ENCODE data around the gene ARFRP1. TPM values are rescaled to one million over a fixed set of nuclear protein-coding genes. Genes with fewer than 3 reads are reported as not detected.

Gene ARFRP1
- total and polyA plus RNA-seq, 2 of the 13 experiments (the other 11 are each of a cell fraction or from before 2014, with no cell fraction given), result 32.0 to 51.1 TPM

GRCh38 chr20:63700199-63701050, 7.4 kb downstream of the ARFRP1 start (continued):
- no peak for TF ChIP-seq MAZ (IDR thresholded peaks at IDR 0.05; ENCODE audit: borderline replicate concordance, low read depth, low read length)
- 0 out of 2 replicates have a peak, but pooled peaks have one; percentile 23 for TF ChIP-seq MAZ (CRISPR knock-in tag; IDR thresholded peaks at IDR 0.05; ENCODE audit: low read depth)
- TF ChIP-seq ZNF326 (CRISPR knock-in tag; IDR thresholded peaks at IDR 0.05; ENCODE audit: borderline replicate concordance), result peak; percentile 38; the same call in 1 of the 2 replicates

- H3K27ac ChIP-seq (ENCODE audit: extremely low read length, insufficient read depth, low read length), result no peak overlapping the region
- no peaks in the 10 kb centered on the region for H3K27me3 ChIP-seq (ENCODE audit: control insufficient read depth in 1 of 2, insufficient read depth in 2 of 2, low read length in 2 of 2)
- peaks cover 21% of the 10 kb centered on the region for H3K4me1 ChIP-seq (ENCODE audit: insufficient read depth, low read length)
- H3K4me3 ChIP-seq (replicated peaks in 1 of 3; ENCODE audit: insufficient read depth in 1 of 3, low read depth in 2 of 3, low read length in 3 of 3), result no peak overlapping the region
- H3K9me3 ChIP-seq (ENCODE audit: low read length), result no peaks in the 10 kb centered on the region
- intact Hi-C loops (cut with micrococcal nuclease; ENCODE audit: unreplicated experiment) (no loop called here), in situ Hi-C loops (cut with HindIII; ENCODE audit: extremely low pct_ligation_motif_present, low pct_unique_long_range_greater_than_20kb) (loop anchor here (10.0 kb wide), 1 partner anchor 85 kb away; no protein-coding TSS in a partner anchor)
- ATAC-seq (no peak), FAIRE-seq (no peak), DNase-seq (ENCODE audit: low spot score) (no peak)
- no peak overlapping the region for H3K4me2 ChIP-seq (ENCODE audit: low read depth, low read length)
- no peaks in the 10 kb centered on the region for H3K79me2 ChIP-seq (ENCODE audit: insufficient read depth, low read length)
- H3K9ac ChIP-seq (ENCODE audit: insufficient read depth, low read depth, low read length), result no peak overlapping the region
- TSS peak; percentile 35 for BruUV-seq (replicated peaks)
- POLR2A ChIA-PET, result no interaction called here
- CTCF ChIA-PET (ENCODE audit: low intra/inter-chr PET ratio, low total read pairs), result no interaction called here
- peaks cover 4% of the 10 kb centered on the region; the same call in 1 of the 2 replicates for H4K20me1 ChIP-seq (ENCODE audit: insufficient read depth, low read length)
- peaks cover 4 to 12% of the 10 kb centered on the region in 2 experiments for H3K36me3 ChIP-seq (replicated peaks in 1 of 2; ENCODE audit: control insufficient read depth in 1 of 2, insufficient read depth in 2 of 2, low read length in 2 of 2)
- no peak overlapping the region for H2AFZ ChIP-seq (ENCODE audit: low read length)
- WGBS (ENCODE audit: low lambda C conversion rate), result 95% methylated on average over 19 of the region's 24 CpGs
- TF ChIP-seq HIVEP1 (CRISPR knock-in tag; IDR thresholded peaks at IDR 0.05), result 0 out of 2 replicates have a peak, but pooled peaks have one; percentile 27
- TF ChIP-seq ZNF343 (CRISPR knock-in tag; IDR thresholded peaks at IDR 0.05), result peak; percentile 30; the same call in 1 of the 2 replicates
- 0 out of 2 replicates have a peak, but pooled peaks have one; percentile 16 for TF ChIP-seq ZBTB7A (CRISPR knock-in tag; IDR thresholded peaks at IDR 0.05)
- no peak for TF ChIP-seq KAT8 (CRISPR knock-in tag; IDR thresholded peaks at IDR 0.05)
- TF ChIP-seq ZNF782 (CRISPR knock-in tag; IDR thresholded peaks at IDR 0.05; ENCODE audit: borderline replicate concordance), result no peak
- 0 out of 2 replicates have a peak, but pooled peaks have one; percentile 30 for TF ChIP-seq KDM5B (CRISPR knock-in tag; IDR thresholded peaks at IDR 0.05; ENCODE audit: borderline replicate concordance)
- TF ChIP-seq ZNF776 (CRISPR knock-in tag; IDR thresholded peaks at IDR 0.05), result peak; percentile 65; the same call in 1 of the 2 replicates
- 0 out of 2 replicates have a peak, but pooled peaks have one; percentile 34 for TF ChIP-seq ZNF710 (CRISPR knock-in tag; IDR thresholded peaks at IDR 0.05; ENCODE audit: borderline replicate concordance)
- TF ChIP-seq POLR2G (IDR thresholded peaks at IDR 0.05; ENCODE audit: low read depth, low read length), result peak; percentile 12; the same call in 1 of the 2 replicates
- TF ChIP-seq ELF4 (CRISPR knock-in tag; IDR thresholded peaks at IDR 0.05; ENCODE audit: borderline replicate concordance), result no peak
- TF ChIP-seq FOSL2 (CRISPR knock-in tag; IDR thresholded peaks at IDR 0.05), result no peak
- no peak for TF ChIP-seq TOPORS (CRISPR knock-in tag; IDR thresholded peaks at IDR 0.05)
- no peak for TF ChIP-seq MED8 (CRISPR knock-in tag; IDR thresholded peaks at IDR 0.05; ENCODE audit: insufficient replicate concordance)
- TF ChIP-seq ESRRA (CRISPR knock-in tag; IDR thresholded peaks at IDR 0.05; ENCODE audit: low read depth), result no peak
- peak; percentile 54; the same call in 1 of the 2 replicates for TF ChIP-seq ZNF598 (CRISPR knock-in tag; IDR thresholded peaks at IDR 0.05; ENCODE audit: borderline replicate concordance)
- no peak for TF ChIP-seq ZFP36 (IDR thresholded peaks at IDR 0.05; ENCODE audit: borderline replicate concordance, low read depth, low read length, partially characterized antibody)
- 0 out of 2 replicates have a peak, but pooled peaks have one; percentile 7 for TF ChIP-seq ZNF891 (CRISPR knock-in tag; IDR thresholded peaks at IDR 0.05)
Observed at GRCh38 chr20:63699466-63700198, 8.1 kb downstream of the ARFRP1 start.
